Neural cell (in vitro differentiated cells): ENCODE measurements around the gene SPOP. TPM values are rescaled to one million over a fixed set of nuclear protein-coding genes. Genes with fewer than 3 reads are reported as not detected.

ENCODE experiments used
- H2AFZ ChIP-seq: fragments of 200-600, 300-800 bp; sonication (generic), shearing (Covaris generic); 2 replicates; pipeline ENCODE4 v1.6.0; 2014; ENCODE audit warnings: low read depth, mild to moderate bottlenecking, antibody characterized with exemption, low read length, moderate library complexity
- H3F3A ChIP-seq: fragments of 200-600 bp; shearing (Covaris generic); 2 replicates; pipeline ENCODE4 v1.6.1; 2016; ENCODE audit warnings: mild to moderate bottlenecking, moderate library complexity, mixed read lengths, antibody characterized with exemption, low read length; ENCODE audit not compliant: insufficient read depth, poor library complexity, severe bottlenecking
- H3K27ac ChIP-seq: fragments of 200-600, 300-800 bp; sonication (generic), shearing (Covaris generic); 2 replicates; pipeline ENCODE4 v1.5.1; 2014; ENCODE audit warnings: mild to moderate bottlenecking, low read length, moderate library complexity
- H3K27me3 ChIP-seq: fragments of 300-800, 200-600 bp; sonication (generic), shearing (Covaris generic); 2 replicates; pipeline ENCODE4 v1.6.0; 2014; ENCODE audit warnings: mild to moderate bottlenecking, low read depth, low read length, moderate library complexity; ENCODE audit not compliant: insufficient read depth
- H3K36me3 ChIP-seq: fragments of 300-800, 200-600 bp; sonication (generic), shearing (Covaris generic); 2 replicates; pipeline ENCODE4 v1.5.1; 2014; ENCODE audit warnings: mild to moderate bottlenecking, antibody characterized with exemption, low read length, moderate library complexity; ENCODE audit not compliant: insufficient read depth
- H3K4me2 ChIP-seq: fragments of 300-800, 200-600 bp; sonication (generic), shearing (Covaris generic); 2 replicates; pipeline ENCODE4 v1.6.0; 2014; ENCODE audit warnings: mild to moderate bottlenecking, low read length
- H3K4me3 ChIP-seq: fragments of 300-800, 200-600 bp; sonication (generic), shearing (Covaris generic); 2 replicates; pipeline ENCODE4 v1.5.1; 2014; ENCODE audit warnings: mild to moderate bottlenecking, low read length, moderate library complexity
- H3K79me2 ChIP-seq: fragments of 200-600 bp; shearing (Covaris generic); replicated peaks from 2 replicates; pipeline ENCODE4 v1.6.0; 2014; ENCODE audit warnings: mild to moderate bottlenecking, low read length, moderate library complexity; ENCODE audit not compliant: insufficient read depth
- H3K9ac ChIP-seq: fragments of 300-800, 200-600 bp; sonication (generic), shearing (Covaris generic); 2 replicates; pipeline ENCODE4 v1.6.1; 2016; ENCODE audit warnings: mild to moderate bottlenecking, low read length, mixed read lengths
- H3K9me2 ChIP-seq: fragments of 200-600 bp; shearing (Covaris generic); 2 replicates; pipeline ENCODE4 v1.6.1; 2016; ENCODE audit warnings: mild to moderate bottlenecking, low read length, mixed read lengths; ENCODE audit not compliant: insufficient read depth
- H3K9me3 ChIP-seq: fragments of 200-600, 300-800 bp; sonication (generic), shearing (Covaris generic); 2 replicates; pipeline ENCODE4 v1.6.1; 2016; ENCODE audit warnings: mild to moderate bottlenecking, mixed run types, low read length, moderate library complexity, mixed read lengths
- H4K20me1 ChIP-seq: fragments of 200-600 bp; shearing (Covaris generic); 2 replicates; pipeline ENCODE4 v1.6.1; 2016; ENCODE audit warnings: mild to moderate bottlenecking, mixed run types; ENCODE audit not compliant: insufficient read depth
- EP300 ChIP-seq: fragments of 450-650 bp; conservative IDR thresholded peaks from 2 replicates; pipeline ENCODE4 v1.6.1; 2014; ENCODE audit warnings: antibody characterized with exemption, mild to moderate bottlenecking, moderate library complexity; ENCODE audit not compliant: poor library complexity, severe bottlenecking
- EZH2 ChIP-seq: fragments of 200-600, 300-800 bp; shearing (Covaris generic), sonication (generic); IDR thresholded peaks from 2 replicates; pipeline ENCODE4 v1.6.1; 2014; ENCODE audit warnings: antibody characterized with exemption, low read length, borderline replicate concordance, mild to moderate bottlenecking; ENCODE audit not compliant: insufficient read depth, poor library complexity, severe bottlenecking
- MXI1 ChIP-seq: fragments of 450-650 bp; conservative IDR thresholded peaks from 2 replicates; pipeline ENCODE4 v1.6.1; 2014; ENCODE audit warnings: antibody characterized with exemption, mild to moderate bottlenecking; ENCODE audit not compliant: poor library complexity, severe bottlenecking
- POLR2AphosphoS5 ChIP-seq: IDR thresholded peaks from 2 replicates; pipeline ENCODE4 v1.6.1; 2012
- RAD21 ChIP-seq: fragments of 450-650 bp; conservative IDR thresholded peaks from 2 replicates; pipeline ENCODE4 v1.6.1; 2014; ENCODE audit warnings: antibody characterized with exemption, mild to moderate bottlenecking, moderate library complexity
- SMC3 ChIP-seq: fragments of 450-650 bp; conservative IDR thresholded peaks from 2 replicates; pipeline ENCODE4 v1.6.1; 2014; ENCODE audit warnings: antibody characterized with exemption, mild to moderate bottlenecking, moderate library complexity; ENCODE audit not compliant: poor library complexity
- TAF1 ChIP-seq: IDR thresholded peaks from 2 replicates; pipeline ENCODE4 v1.6.1; 2012; ENCODE audit warnings: low read depth
- polyA plus RNA-seq: library from polyadenylated mRNA; depleted of rRNA; stranded (reverse); fragments of >200 nt; gene quantifications from 2 replicates; pipeline ENCODE4 v1.2.3, GENCODE V29; 2014
- TF ChIP-seq, protein P1 (sequence below): IDR thresholded peaks from 2 replicates; pipeline ENCODE4 v1.6.1; 2012; ENCODE audit warnings: borderline replicate concordance
- TF ChIP-seq, protein P2 (sequence below): fragments of 450-650 bp; IDR thresholded peaks from 2 replicates; pipeline ENCODE4 v1.5.1; 2014; ENCODE audit warnings: antibody characterized with exemption, mild to moderate bottlenecking, moderate library complexity; ENCODE audit not compliant: poor library complexity, severe bottlenecking

SPOP gene
- polyA plus RNA-seq, 1 donor from 2014 or later, result 71.9 TPM

DNA sequence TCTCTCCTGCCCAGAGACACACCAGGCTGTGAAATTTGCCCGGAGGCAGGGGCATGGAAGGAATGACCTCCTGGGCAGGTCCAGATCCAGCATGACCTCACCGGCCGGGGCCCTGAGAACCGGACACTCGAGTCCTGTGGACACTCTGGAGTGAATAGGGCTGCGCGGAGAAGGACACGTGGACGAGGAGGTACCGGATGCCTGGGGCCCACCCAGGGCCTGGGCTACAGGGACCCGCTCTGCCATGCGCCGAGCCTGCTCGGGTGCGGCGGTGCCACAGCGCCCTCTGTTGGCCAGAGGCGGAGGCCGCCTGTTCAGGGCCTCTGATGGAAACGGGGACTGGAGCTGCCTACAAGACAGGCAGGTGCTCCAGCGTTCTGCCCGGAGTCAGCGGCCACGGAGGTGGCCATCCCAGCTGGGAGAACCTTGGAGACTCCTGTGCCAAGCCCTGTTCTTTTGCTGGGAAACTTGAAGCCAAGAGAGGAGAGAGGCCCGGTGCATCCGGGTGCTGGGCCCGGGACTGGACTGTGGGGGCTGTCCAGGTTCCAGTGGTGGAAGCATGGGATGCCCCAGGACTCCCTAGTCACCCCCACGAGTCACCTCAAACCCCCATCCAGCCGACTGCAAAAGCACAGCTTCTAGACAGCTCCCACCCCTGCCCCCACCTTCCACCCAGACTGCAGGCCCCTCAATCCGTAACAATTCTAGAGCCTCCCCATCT lies 121.5 kb downstream of the SPOP start:
- H3K4me2 ChIP-seq, result no peak overlapping the region
- no peak overlapping the region for H3K4me3 ChIP-seq
- no peak overlapping the region for H2AFZ ChIP-seq
- no peaks in the 10 kb centered on the region for H3K36me3 ChIP-seq
- H3K9me3 ChIP-seq, result no peaks in the 10 kb centered on the region
- TF ChIP-seq MXI1, result peak; percentile 70
- TF ChIP-seq, protein P1, sequence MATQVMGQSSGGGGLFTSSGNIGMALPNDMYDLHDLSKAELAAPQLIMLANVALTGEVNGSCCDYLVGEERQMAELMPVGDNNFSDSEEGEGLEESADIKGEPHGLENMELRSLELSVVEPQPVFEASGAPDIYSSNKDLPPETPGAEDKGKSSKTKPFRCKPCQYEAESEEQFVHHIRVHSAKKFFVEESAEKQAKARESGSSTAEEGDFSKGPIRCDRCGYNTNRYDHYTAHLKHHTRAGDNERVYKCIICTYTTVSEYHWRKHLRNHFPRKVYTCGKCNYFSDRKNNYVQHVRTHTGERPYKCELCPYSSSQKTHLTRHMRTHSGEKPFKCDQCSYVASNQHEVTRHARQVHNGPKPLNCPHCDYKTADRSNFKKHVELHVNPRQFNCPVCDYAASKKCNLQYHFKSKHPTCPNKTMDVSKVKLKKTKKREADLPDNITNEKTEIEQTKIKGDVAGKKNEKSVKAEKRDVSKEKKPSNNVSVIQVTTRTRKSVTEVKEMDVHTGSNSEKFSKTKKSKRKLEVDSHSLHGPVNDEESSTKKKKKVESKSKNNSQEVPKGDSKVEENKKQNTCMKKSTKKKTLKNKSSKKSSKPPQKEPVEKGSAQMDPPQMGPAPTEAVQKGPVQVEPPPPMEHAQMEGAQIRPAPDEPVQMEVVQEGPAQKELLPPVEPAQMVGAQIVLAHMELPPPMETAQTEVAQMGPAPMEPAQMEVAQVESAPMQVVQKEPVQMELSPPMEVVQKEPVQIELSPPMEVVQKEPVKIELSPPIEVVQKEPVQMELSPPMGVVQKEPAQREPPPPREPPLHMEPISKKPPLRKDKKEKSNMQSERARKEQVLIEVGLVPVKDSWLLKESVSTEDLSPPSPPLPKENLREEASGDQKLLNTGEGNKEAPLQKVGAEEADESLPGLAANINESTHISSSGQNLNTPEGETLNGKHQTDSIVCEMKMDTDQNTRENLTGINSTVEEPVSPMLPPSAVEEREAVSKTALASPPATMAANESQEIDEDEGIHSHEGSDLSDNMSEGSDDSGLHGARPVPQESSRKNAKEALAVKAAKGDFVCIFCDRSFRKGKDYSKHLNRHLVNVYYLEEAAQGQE, result no peak
- TF ChIP-seq SMC3, result peak; percentile 90
- TF ChIP-seq POLR2AphosphoS5, result no peak
- no peak for TF ChIP-seq TAF1
- no peak for TF ChIP-seq EP300
- TF ChIP-seq, protein P2, sequence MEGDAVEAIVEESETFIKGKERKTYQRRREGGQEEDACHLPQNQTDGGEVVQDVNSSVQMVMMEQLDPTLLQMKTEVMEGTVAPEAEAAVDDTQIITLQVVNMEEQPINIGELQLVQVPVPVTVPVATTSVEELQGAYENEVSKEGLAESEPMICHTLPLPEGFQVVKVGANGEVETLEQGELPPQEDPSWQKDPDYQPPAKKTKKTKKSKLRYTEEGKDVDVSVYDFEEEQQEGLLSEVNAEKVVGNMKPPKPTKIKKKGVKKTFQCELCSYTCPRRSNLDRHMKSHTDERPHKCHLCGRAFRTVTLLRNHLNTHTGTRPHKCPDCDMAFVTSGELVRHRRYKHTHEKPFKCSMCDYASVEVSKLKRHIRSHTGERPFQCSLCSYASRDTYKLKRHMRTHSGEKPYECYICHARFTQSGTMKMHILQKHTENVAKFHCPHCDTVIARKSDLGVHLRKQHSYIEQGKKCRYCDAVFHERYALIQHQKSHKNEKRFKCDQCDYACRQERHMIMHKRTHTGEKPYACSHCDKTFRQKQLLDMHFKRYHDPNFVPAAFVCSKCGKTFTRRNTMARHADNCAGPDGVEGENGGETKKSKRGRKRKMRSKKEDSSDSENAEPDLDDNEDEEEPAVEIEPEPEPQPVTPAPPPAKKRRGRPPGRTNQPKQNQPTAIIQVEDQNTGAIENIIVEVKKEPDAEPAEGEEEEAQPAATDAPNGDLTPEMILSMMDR, result peak; percentile 97
- peak; percentile 95 for TF ChIP-seq RAD21
- TF ChIP-seq EZH2, result no peak
- H3K79me2 ChIP-seq, result no peaks in the 10 kb centered on the region
- H4K20me1 ChIP-seq, result no peaks in the 10 kb centered on the region
- no peak overlapping the region for H3K27ac ChIP-seq
- H3F3A ChIP-seq, result no peaks in the 10 kb centered on the region
- no peak overlapping the region for H3K9ac ChIP-seq
- no peaks in the 10 kb centered on the region for H3K9me2 ChIP-seq
- no peaks in the 10 kb centered on the region for H3K27me3 ChIP-seq

DNA sequence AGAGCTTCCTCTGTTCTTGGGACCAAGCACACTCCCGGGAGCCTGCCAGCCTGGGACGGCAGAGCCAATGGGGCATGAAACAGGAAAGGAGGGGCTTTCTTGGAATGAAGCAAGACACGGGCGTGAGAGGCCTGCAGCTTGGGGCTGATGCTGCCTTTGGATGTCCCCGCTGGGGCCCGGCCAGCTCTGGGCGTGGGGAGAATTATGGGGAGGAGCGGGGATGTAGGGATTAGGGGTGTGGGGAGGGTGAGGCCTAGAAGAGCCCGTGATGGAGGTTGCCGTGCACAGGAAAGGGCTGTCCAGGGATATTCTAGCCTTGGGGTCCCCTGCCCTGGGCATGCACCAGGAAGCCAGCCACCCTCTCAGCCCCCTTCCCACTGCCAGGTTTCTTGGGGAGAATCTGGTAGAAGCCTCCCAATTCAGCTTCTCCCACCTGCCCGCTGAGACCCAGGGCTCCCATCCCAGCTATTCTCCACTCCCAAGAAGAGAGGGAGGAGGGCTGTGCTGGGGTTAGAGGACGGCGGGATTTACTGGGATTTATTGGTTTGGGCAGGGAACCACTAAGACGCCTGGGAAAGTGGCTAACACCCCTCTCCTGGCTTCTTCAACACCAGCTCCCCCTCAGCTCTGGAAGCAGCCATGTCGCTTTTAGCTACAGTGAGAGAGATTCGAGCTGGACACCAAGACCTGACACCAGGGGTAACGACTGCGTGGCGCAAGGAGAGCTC lies 122.2 kb downstream of the SPOP start:
- no peak overlapping the region for H3K9ac ChIP-seq
- no peak overlapping the region for H3K4me2 ChIP-seq
- H3K4me3 ChIP-seq, result no peak overlapping the region

More for the DNA sequence above, 122.2 kb downstream of the SPOP start:
- Histone ChIP-seq H3K36me3 (no peaks in the 10 kb centered on the region), H3K79me2 (no peaks in the 10 kb centered on the region), H2AFZ (no peak overlapping the region), H3K27ac (no peak overlapping the region), H3K9me3 (no peaks in the 10 kb centered on the region), H4K20me1 (no peaks in the 10 kb centered on the region), H3F3A (no peaks in the 10 kb centered on the region), H3K9me2 (no peaks in the 10 kb centered on the region), H3K27me3 (no peaks in the 10 kb centered on the region)
- TF ChIP-seq MXI1, result no peak
- TF ChIP-seq, protein P1, result no peak
- no peak for TF ChIP-seq EP300
- TF ChIP-seq SMC3, result no peak
- TF ChIP-seq, protein P2, result no peak
- TF ChIP-seq EZH2, result no peak
- TF ChIP-seq POLR2AphosphoS5, result no peak
- TF ChIP-seq RAD21, result no peak
- no peak for TF ChIP-seq TAF1
